Mucosa of rectum (tissue), 2 donors: ENCODE data around the gene SLC16A10.

Experiments used
- H3K27ac ChIP-seq, 2 donors: one replicate each; pipeline ENCODE4 v1.7.0; 2013; ENCODE audit warnings: inconsistent platforms in 2 of 2, low read depth in 2 of 2, low read length in 2 of 2
- H3K27me3 ChIP-seq, 2 donors: one replicate each; pipeline ENCODE4 v1.7.0; 2013; ENCODE audit warnings: low read length in 2 of 2; ENCODE audit not compliant: control insufficient read depth in 2 of 2, insufficient read depth in 2 of 2
- H3K36me3 ChIP-seq, 2 donors: one replicate each; pipeline ENCODE4 v1.7.0; 2013; ENCODE audit warnings: low read length in 2 of 2; ENCODE audit not compliant: control insufficient read depth in 2 of 2, insufficient read depth in 2 of 2
- H3K4me1 ChIP-seq, 2 donors: one replicate each; pipeline ENCODE4 v1.7.0; 2013; ENCODE audit warnings: low read length in 2 of 2, mild to moderate bottlenecking in 1 of 2; ENCODE audit not compliant: control insufficient read depth in 2 of 2, insufficient read depth in 2 of 2
- H3K4me3 ChIP-seq, 2 donors: one replicate each; pipeline ENCODE4 v1.7.0; 2013; ENCODE audit warnings: low read length in 2 of 2
- H3K9ac ChIP-seq, 2 donors: one replicate each; pipeline ENCODE4 v1.7.0; 2013; ENCODE audit warnings: low read length in 2 of 2, low read depth in 1 of 2, mild to moderate bottlenecking in 1 of 2
- H3K9me3 ChIP-seq, 2 donors: one replicate each; pipeline ENCODE4 v1.7.0; 2013; ENCODE audit warnings: low read length in 2 of 2; ENCODE audit not compliant: control insufficient read depth in 2 of 2
- donor health status: healthy.
- donor health status: Normal muscosa, but diverticular disease.

SLC16A10 gene

GRCh38 chr6:111107589-111107988 is 20.3 kb downstream of the SLC16A10 start:
- H3K27ac ChIP-seq = no peak overlapping the region
- no peaks in the 10 kb centered on the region for H3K27me3 ChIP-seq

GRCh38 chr6:111110036-111110435 is 22.7 kb downstream of the SLC16A10 start:
- no peak overlapping the region for H3K27ac ChIP-seq

More at GRCh38 chr6:111107589-111107988, 20.3 kb downstream of the SLC16A10 start:
- peaks cover 0 to 16% of the 10 kb centered on the region in 2 donors for H3K4me1 ChIP-seq
- no peaks in the 10 kb centered on the region for H3K9me3 ChIP-seq
- H3K36me3 ChIP-seq = no peaks in the 10 kb centered on the region
- no peak overlapping the region for H3K4me3 ChIP-seq
- no peak overlapping the region for H3K9ac ChIP-seq

GRCh38 chr6:111113336-111114086 is 26.2 kb downstream of the SLC16A10 start:
- Histone ChIP-seq H3K36me3 (no peaks in the 10 kb centered on the region), H3K27me3 (no peaks in the 10 kb centered on the region), H3K4me3 (no peak overlapping the region), H3K9me3 (no peaks in the 10 kb centered on the region), H3K9ac (no peak overlapping the region), H3K27ac (no peak overlapping the region), H3K4me1 (peaks cover 0 to 3% of the 10 kb centered on the region in 2 donors)

More at GRCh38 chr6:111110036-111110435, 22.7 kb downstream of the SLC16A10 start:
- no peak overlapping the region for H3K4me3 ChIP-seq
- H3K4me1 ChIP-seq = peaks cover 0 to 12% of the 10 kb centered on the region in 2 donors
- no peaks in the 10 kb centered on the region for H3K27me3 ChIP-seq
- H3K9ac ChIP-seq = no peak overlapping the region
- no peaks in the 10 kb centered on the region for H3K36me3 ChIP-seq
- no peaks in the 10 kb centered on the region for H3K9me3 ChIP-seq

DNA sequence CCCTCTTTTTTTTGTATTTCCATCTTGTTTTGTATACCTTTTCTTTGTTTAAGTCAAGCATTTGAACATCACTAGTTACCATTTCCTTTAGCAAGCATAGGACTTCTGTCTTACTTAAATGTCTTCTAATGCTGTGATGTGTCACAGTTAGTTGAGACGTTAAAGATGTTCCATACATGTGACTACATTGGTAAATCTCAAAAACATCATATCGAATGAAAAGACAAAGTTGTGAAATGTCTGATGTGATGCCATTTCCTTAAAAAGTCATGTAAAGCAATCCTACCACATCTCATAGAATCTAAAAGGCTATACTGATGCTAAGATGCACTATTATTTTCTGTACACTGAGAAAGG is 26.8 kb downstream of the SLC16A10 start:
- Histone ChIP-seq H3K36me3 (no peaks in the 10 kb centered on the region), H3K4me3 (no peak overlapping the region), H3K9ac (no peak overlapping the region), H3K27me3 (no peaks in the 10 kb centered on the region), H3K27ac (no peak overlapping the region), H3K4me1 (peaks cover 0 to 3% of the 10 kb centered on the region in 2 donors), H3K9me3 (no peaks in the 10 kb centered on the region)

DNA sequence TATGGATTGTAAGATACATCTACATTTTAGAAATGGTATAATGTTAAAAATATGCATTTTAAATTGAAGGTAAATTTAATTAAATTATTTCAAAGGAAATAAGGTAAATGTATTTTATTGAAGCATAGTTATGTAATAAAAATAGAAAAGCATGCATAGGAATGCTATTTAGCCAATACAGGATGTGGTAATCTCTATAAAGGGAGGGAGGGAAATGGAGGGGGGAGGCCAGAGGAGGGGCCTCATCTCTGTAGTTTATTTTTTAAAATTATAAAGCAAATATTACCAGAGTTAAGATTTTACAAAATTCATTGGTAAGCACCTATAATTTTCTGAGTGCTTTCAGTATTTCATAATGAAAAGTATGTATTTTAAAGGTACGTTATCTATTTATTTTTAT is 27.2 kb downstream of the SLC16A10 start:
- H3K9me3 ChIP-seq = no peaks in the 10 kb centered on the region
- no peaks in the 10 kb centered on the region for H3K27me3 ChIP-seq
- no peak overlapping the region for H3K9ac ChIP-seq
- no peak overlapping the region for H3K27ac ChIP-seq
- peaks cover 0 to 3% of the 10 kb centered on the region in 2 donors for H3K4me1 ChIP-seq
- no peak overlapping the region for H3K4me3 ChIP-seq
- H3K36me3 ChIP-seq = no peaks in the 10 kb centered on the region

DNA sequence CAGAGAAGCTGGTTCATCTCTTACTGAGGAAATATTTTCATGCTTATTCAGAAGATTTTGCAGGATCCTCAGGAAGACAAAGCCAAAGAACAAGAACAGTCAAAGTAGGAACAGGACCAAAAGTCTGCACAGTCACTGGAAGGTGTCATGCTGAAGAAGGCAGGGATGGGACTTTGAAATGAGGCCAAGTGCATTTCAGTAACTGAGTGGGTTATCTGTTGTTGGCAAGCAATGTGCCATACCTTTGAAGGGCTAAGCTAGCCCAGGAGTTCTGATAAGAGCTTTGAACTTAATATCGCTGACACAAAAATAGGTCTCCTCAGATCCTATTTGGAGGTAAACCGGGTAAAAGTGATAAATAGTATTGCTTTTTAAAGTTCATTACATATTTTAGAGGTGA is 31.5 kb downstream of the SLC16A10 start:
- no peak overlapping the region for H3K4me3 ChIP-seq
- no peaks in the 10 kb centered on the region for H3K4me1 ChIP-seq

DNA sequence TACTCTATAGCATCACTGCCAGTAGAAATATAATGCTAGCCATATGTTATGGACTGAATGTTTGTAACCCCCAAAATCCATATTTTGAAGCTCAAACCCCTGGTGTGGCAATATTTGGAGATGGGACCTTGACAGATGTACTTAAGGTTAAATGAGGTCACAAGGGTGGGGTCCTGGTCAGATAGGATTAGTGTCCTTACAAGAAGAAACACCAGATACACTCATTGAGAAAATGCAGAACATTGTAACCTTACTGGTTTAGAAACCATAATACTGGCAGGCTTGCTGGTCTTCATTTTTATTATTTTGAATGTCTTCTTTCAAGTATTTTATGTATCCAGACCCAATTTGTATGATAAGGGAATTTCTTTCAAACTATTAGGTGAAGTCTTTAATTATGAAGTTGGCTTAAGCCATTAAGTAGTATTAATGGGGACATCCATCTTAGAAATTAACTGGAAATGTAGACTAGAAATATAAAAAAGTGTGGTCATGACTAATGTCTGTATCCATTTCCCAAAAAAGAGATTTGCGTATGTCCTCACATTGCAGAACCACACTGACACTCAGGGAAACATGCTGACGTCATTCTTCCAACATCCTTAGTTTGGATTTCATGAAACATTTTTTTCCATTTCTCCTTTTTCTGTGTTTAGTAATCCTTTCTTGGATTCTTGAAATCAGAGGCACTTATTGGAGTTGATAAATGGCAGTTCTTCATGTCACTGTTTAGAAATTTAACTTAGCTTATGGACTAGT is 32.4 kb downstream of the SLC16A10 start:
- no peak overlapping the region for H3K9ac ChIP-seq
- H3K27me3 ChIP-seq = no peaks in the 10 kb centered on the region

More for the DNA sequence above, 31.5 kb downstream of the SLC16A10 start:
- H3K27me3 ChIP-seq = no peaks in the 10 kb centered on the region
- no peaks in the 10 kb centered on the region for H3K36me3 ChIP-seq
- H3K9me3 ChIP-seq = no peaks in the 10 kb centered on the region
- H3K27ac ChIP-seq = no peak overlapping the region
- H3K9ac ChIP-seq = no peak overlapping the region

GRCh38 chr6:111121789-111122350 is 34.6 kb downstream of the SLC16A10 start:
- H3K9ac ChIP-seq = no peak overlapping the region
- no peak overlapping the region for H3K27ac ChIP-seq
- H3K27me3 ChIP-seq = no peaks in the 10 kb centered on the region
- H3K4me3 ChIP-seq = no peak overlapping the region
- no peaks in the 10 kb centered on the region for H3K4me1 ChIP-seq
- no peaks in the 10 kb centered on the region for H3K36me3 ChIP-seq
- H3K9me3 ChIP-seq = no peaks in the 10 kb centered on the region

More for the DNA sequence above, 32.4 kb downstream of the SLC16A10 start:
- no peak overlapping the region for H3K27ac ChIP-seq
- H3K9me3 ChIP-seq = no peaks in the 10 kb centered on the region
- no peaks in the 10 kb centered on the region for H3K36me3 ChIP-seq
- H3K4me1 ChIP-seq = no peaks in the 10 kb centered on the region
- no peak overlapping the region for H3K4me3 ChIP-seq

GRCh38 chr6:111122458-111123286 is 35.4 kb downstream of the SLC16A10 start:
- Histone ChIP-seq H3K4me1 (no peaks in the 10 kb centered on the region), H3K36me3 (no peaks in the 10 kb centered on the region), H3K9me3 (no peaks in the 10 kb centered on the region), H3K4me3 (no peak overlapping the region), H3K9ac (no peak overlapping the region), H3K27me3 (no peaks in the 10 kb centered on the region), H3K27ac (no peak overlapping the region)
